HL-60/S4 treated with retinoic acid at 250 ng/mL for 4 days and 3 days (cell line): Measurements from ENCODE around the gene PLA2G2A.

Experiments
- in situ Hi-C: fragments of 300-500 bp; cut with MboI; formaldehyde crosslinking; loops from 2 replicates; pipeline ENCODE4 v1.7.0; 2022; ENCODE audit warnings: low sequenced_read_pairs

Gene PLA2G2A

GRCh38 chr1:19974822-19975416 lies 4.5 kb downstream of the PLA2G2A start:
- in situ Hi-C loops: no loop called here

- in situ Hi-C loops: no loop called here
Measured at GRCh38 chr1:19973616-19974015, 5.8 kb downstream of the PLA2G2A start.

DNA sequence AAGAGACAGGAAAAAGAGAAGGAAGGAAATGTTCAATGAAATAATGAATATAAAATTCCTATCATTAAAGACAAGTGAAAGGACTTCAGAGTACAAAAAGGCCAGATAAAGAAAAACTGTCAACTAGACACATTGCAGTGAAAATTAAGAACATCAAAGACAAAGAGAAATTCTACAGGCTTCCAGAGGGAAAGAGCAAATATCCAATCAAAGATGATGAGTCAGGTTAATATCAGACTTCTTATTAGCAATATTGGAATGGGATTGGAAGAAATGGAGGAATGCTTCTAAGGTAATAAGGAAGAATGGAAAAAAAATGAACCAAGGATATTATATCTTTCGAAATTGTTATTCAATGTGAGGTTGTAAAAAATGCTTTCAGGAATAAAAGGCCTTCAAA lies 7.8 kb downstream of the PLA2G2A start:
- in situ Hi-C loops: no loop called here

DNA sequence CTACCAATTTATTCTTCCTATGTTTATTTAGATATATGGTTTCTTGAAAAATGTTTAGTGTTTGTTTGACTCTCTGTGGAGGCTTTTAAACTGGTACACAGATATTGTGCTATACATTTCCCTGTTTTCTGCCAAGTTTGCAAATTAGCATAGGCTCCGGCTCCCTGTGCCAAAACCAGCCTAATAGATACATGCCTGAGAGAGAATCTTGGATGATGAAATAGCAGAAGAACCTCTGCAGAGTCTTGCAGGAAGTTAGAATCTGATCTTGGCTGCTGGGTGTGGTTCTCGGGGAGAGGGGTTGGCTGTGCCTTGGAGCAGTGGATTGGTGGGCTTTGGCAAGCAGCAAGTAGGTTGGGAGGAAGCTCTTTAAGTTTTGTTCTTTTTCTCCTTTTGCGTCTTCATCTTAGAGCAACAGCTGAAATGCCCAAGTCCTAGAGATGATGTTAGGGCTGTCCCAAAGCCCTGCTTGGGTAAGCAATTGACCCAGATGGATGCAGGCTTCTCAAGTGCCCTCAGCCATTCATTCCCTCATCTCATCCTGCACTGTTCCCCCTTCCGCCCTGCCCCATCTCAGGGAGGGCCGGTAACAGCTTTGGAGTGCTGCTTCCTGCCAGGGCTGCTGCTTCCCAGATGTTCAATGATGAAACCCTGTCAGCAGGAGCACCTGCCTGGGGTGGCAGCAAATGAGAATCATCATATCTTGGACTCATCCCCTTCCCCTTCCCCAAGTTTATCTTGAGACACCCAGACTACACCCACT lies 9.3 kb downstream of the PLA2G2A start:
- in situ Hi-C loops: no loop called here

- in situ Hi-C loops: no loop called here
Measured at GRCh38 chr1:19967808-19968207, 11.6 kb downstream of the PLA2G2A start.

- in situ Hi-C loops: no loop called here
Measured at GRCh38 chr1:19964542-19964941, 14.9 kb downstream of the PLA2G2A start.

- in situ Hi-C loops: no loop called here
Measured at GRCh38 chr1:19963636-19964035, 15.8 kb downstream of the PLA2G2A start.

GRCh38 chr1:19960591-19960990 lies 18.8 kb downstream of the PLA2G2A start:
- in situ Hi-C loops: no loop called here

- in situ Hi-C loops: no loop called here
Measured at GRCh38 chr1:19957779-19958178, 21.6 kb downstream of the PLA2G2A start.

- in situ Hi-C loops: no loop called here
Measured at GRCh38 chr1:19955534-19956170, 23.8 kb downstream of the PLA2G2A start.

DNA sequence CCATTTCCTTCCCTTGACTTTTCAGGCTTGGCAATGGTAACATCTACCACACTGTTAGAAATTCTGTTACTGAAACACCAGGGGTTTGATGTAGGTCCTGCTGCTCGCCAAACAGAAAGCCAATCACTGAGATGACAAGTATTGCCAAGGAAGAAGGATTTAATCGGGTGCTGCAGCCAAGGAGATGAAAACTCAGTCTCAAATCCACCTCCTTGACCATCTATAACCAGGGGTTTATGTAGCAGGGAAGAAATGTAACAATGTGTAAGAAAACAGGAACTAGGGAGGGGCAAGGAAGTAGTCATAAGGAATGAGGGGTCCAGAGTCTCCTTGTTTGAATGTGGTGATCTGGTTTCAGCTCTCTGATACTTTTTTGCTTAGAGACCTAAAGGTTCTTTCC lies 25.4 kb downstream of the PLA2G2A start:
- in situ Hi-C loops: no loop called here

DNA sequence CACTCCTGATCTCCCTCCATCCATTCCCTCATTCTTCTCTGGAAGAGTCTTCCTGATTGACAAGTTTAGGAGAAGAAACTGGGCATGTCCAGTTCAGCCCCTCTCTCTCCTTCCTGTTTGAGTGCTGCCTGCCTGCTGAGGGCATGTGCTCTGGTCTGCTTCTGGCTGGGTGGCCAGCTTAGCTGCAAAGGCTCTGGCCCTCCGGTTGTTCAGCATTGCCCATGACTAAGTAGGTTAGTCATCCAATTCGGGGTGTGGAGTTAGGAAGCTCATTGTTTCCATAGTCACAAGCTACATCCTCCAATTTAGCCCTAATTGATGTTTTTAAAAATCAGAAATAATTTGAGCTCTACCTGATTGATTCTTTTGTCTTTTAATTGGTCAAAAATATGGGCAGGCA lies 30.4 kb downstream of the PLA2G2A start:
- in situ Hi-C loops: no loop called here

- in situ Hi-C loops: no loop called here
Measured at GRCh38 chr1:19946971-19947370, 32.4 kb downstream of the PLA2G2A start.

GRCh38 chr1:19946331-19946751 lies 33.1 kb downstream of the PLA2G2A start:
- in situ Hi-C loops: no loop called here

DNA sequence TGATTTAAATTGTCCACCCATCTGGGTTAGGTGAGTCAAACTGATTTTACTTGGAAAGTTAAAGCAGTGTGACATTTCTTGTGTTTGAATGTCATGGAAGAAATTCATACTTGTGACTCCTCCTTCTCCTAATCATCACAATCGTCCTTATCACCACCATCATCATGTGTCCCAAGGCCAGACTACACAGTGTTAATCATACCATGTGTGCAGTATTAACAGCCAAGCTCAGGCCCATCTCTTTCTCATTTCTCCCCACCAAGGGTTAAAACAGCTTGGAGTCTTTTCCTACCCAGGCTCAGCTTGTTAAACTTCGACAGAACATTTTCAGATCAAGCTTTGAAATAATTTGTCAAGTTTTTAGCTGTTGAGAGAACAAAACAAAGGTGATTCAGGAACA lies 33.5 kb downstream of the PLA2G2A start:
- in situ Hi-C loops: no loop called here

DNA sequence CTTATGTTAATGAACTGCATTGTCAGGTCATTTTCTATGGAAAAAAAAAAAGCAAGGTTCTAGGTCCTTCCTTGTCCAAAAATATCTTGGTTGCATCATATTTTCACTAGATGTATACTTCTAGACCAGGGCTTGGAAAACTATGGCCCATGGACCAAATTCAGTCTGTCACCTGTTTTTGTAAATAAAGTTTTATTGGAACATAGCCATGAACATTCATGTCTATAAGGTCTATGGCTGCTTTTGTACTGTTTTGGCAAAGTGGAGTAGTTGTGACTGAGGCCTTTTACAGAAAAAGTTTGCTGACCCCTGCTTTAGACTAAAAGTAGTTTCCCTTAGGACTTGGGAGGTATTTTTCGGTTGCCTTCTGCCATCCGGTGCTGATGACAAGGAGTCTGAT lies 36.8 kb downstream of the PLA2G2A start:
- in situ Hi-C loops: no loop called here

- in situ Hi-C loops: no loop called here
Measured at GRCh38 chr1:19942088-19942487, 37.3 kb downstream of the PLA2G2A start.

DNA sequence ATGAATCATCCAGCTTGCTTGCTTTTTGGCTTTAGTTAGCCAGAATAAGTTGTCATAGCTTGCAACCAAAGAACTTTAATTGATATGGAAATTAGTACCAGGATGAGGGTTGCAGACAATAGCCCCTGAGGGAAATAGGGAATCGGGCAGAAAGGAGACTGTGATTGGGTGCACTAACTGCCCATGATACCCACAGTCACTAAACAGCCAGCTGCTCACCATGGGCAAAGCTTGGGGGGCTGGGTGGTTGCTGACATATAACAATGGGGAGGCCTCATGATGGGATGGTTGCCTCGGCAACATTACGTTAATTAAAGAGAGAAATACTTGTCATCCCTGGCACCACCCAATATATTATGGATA lies 38.2 kb downstream of the PLA2G2A start:
- in situ Hi-C loops: no loop called here

- in situ Hi-C loops: no loop called here
Measured at GRCh38 chr1:19940486-19941205, 38.8 kb downstream of the PLA2G2A start.

DNA sequence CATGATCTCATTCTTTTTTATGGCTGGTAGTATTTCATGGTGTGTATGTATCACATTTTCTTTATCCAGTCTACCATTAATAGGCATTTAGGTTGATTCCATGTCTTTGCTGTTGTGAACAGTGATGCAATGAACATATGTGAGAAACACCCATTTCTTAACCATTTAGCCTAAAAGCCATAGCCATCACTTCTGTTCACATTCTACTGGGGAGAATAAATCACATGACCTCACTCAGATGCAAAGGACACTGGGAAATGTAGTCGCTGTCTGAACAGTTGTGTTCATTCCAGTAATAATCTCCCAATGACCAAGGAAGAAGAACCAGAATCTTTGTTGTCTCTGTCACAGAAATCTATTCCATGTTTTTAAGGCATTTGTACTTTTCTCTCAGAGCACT lies 40.9 kb downstream of the PLA2G2A start:
- in situ Hi-C loops: no loop called here

GRCh38 chr1:19936061-19936750 lies 43.2 kb downstream of the PLA2G2A start:
- in situ Hi-C loops: no loop called here
